HCT116 (cell line): ENCODE measurements around the gene YOD1.

Source experiments
- ATF3 ChIP-seq: IDR thresholded peaks from 2 replicates; pipeline ENCODE4 v1.6.1; 2012
- CEBPB ChIP-seq: IDR thresholded peaks from 2 replicates; pipeline ENCODE4 v1.6.1; 2012; ENCODE audit warnings: low read depth
- CTCF ChIP-seq, 3 experiments: fragments of 200-600 bp in 1 of 3; sonication (generic) in 1 of 3; IDR thresholded peaks in 2 of 3; conservative IDR thresholded peaks in 1 of 3; 2 replicates each; pipeline ENCODE4 v1.5.1; 2012 to 2017; ENCODE audit warnings: low read depth in 2 of 3, low read length in 2 of 3, antibody characterized with exemption in 1 of 3, borderline replicate concordance in 1 of 3, control low read depth in 1 of 3, mild to moderate bottlenecking in 1 of 3, mixed read lengths in 1 of 3, mixed run types in 1 of 3, moderate library complexity in 1 of 3; ENCODE audit not compliant: insufficient read depth in 1 of 3
- ELF1 ChIP-seq: IDR thresholded peaks from 2 replicates; pipeline ENCODE4 v1.6.1; 2012; ENCODE audit warnings: low read depth, borderline replicate concordance
- EZH2 ChIP-seq: fragments of 200-600 bp; sonication (generic); IDR thresholded peaks from 2 replicates; pipeline ENCODE4 v1.6.1; 2017; ENCODE audit warnings: antibody characterized with exemption, mixed run types
- EZH2phosphoT487 ChIP-seq: fragments of 200-600 bp; IDR thresholded peaks from 2 replicates; pipeline ENCODE4 v1.6.1; 2018; ENCODE audit warnings: antibody characterized with exemption, borderline replicate concordance
- MAX ChIP-seq: IDR thresholded peaks from 2 replicates; pipeline ENCODE4 v1.6.1; 2012
- POLR2A ChIP-seq: IDR thresholded peaks from 2 replicates; pipeline ENCODE4 v1.7.0; 2011; ENCODE audit warnings: borderline replicate concordance; ENCODE audit not compliant: insufficient read depth, insufficient read length; ENCODE audit errors: extremely low read depth
- POLR2AphosphoS5 ChIP-seq: IDR thresholded peaks from 2 replicates; pipeline ENCODE4 v1.6.1; 2011; ENCODE audit warnings: mild to moderate bottlenecking, low read depth, low read length, moderate library complexity
- REST ChIP-seq: IDR thresholded peaks from 2 replicates; pipeline ENCODE4 v1.6.1; 2012; ENCODE audit warnings: low read depth
- SP1 ChIP-seq: IDR thresholded peaks from 2 replicates; pipeline ENCODE4 v1.6.1; 2012; ENCODE audit warnings: low read depth
- SRF ChIP-seq: IDR thresholded peaks from 2 replicates; pipeline ENCODE4 v1.6.1; 2012; ENCODE audit warnings: low read depth
- TCF7L2 ChIP-seq: IDR thresholded peaks from 2 replicates; pipeline ENCODE4 v1.7.0; 2011; ENCODE audit warnings: borderline replicate concordance, inconsistent platforms; ENCODE audit not compliant: insufficient read depth, insufficient read length; ENCODE audit errors: extremely low read depth
- ZNF274 ChIP-seq: fragments of 200-500 bp; sonication (Bioruptor generic); IDR thresholded peaks from 2 replicates; pipeline ENCODE4 v1.6.1; 2014; ENCODE audit warnings: mild to moderate bottlenecking, low read depth, low read length, inconsistent platforms

GRCh38 chr1:207093944-207094343, 42.9 kb upstream of the YOD1 start:
- TF ChIP-seq REST (no peak), CEBPB (no peak), CTCF (IDR thresholded peaks at IDR 0.05 in 2 of 3, conservative IDR thresholded peaks at IDR 0.05 in 1 of 3; ENCODE audit: borderline replicate concordance in 1 of 3, insufficient read depth in 1 of 3, low read depth in 2 of 3, low read length in 2 of 3) (no peak), POLR2AphosphoS5 (no peak), POLR2A (no peak), EZH2 (no peak), EZH2phosphoT487 (no peak), ATF3 (no peak), SRF (no peak), ZNF274 (no peak), ELF1 (no peak), TCF7L2 (no peak), MAX (no peak), SP1 (no peak)
